ENCODE data around the gene RPS5. TPM values are rescaled to one million over a fixed set of nuclear protein-coding genes. Genes with fewer than 3 reads are reported as not detected.

Gene RPS5
- total RNA-seq, 2 experiments from 2014 or later = 1,111 to 1,173 TPM

DNA sequence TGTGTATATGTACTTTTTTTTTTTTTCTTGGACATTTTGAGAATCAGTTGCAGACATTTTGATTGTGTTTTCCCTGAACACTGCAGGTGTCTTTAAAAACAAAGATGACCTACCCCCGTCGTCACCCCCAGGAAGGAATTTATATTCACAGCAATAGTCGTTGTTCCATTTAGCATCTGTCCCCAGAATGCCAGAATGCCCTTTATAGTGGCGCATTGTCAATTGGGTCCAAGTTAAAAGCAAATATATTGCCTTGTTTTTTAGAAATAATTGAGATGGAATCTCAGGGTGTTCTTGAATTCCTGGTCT lies 6.6 kb downstream of the RPS5 start:
- peaks cover 44% of the 10 kb centered on the region for H3K4me1 Mint-ChIP-seq (ENCODE audit: low read depth)
- POLR2A ChIA-PET = no interaction called here

DNA sequence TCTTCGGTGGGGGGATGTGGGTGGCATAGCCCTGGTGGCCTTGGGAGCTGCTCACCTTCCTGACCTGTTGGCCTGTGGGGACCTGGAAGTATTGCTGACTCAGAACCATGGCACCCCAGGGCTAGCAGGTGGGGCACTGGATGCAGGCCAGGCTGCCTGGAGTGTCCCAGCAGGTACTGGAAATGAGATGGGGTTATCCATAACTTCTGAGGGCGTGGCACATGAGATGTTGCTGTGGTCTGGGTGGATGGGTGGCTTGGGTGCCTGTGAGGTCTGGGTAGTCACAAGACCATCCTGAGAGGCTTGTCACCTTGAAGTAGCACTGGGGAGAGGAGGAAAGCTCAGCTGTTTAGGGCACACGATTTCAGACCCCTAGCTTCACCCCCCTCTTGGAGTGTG lies 7.8 kb downstream of the RPS5 start:
- CTCF ChIA-PET = no interaction called here
- ATAC-seq (peak; percentile 4), DNase-seq (no peak)
- no peaks in the 10 kb centered on the region for H3K27me3 Mint-ChIP-seq (ENCODE audit: low read depth)
- peaks cover 40% of the 10 kb centered on the region for H3K4me1 Mint-ChIP-seq (ENCODE audit: low read depth)
- H3K4me3 Mint-ChIP-seq = no peak overlapping the region
- no peaks in the 10 kb centered on the region for H3K9me3 Mint-ChIP-seq (ENCODE audit: insufficient read depth)
- POLR2A ChIA-PET = interaction anchor here (0.8 kb wide), 1 partner anchor 32 kb away, joined by 3 read pairs; no protein-coding TSS in a partner anchor
- H3K36me3 Mint-ChIP-seq (ENCODE audit: low read depth) = peaks cover 50% of the 10 kb centered on the region
- no peak overlapping the region for H3K27ac Mint-ChIP-seq

More for the DNA sequence above, 6.6 kb downstream of the RPS5 start:
- DNase-seq = no peak
- Mint-ChIP-seq H3K36me3 (ENCODE audit: low read depth) (peaks cover 57% of the 10 kb centered on the region), H3K27ac (no peak overlapping the region), H3K4me3 (no peak overlapping the region), H3K27me3 (ENCODE audit: low read depth) (no peaks in the 10 kb centered on the region), H3K9me3 (ENCODE audit: insufficient read depth) (no peaks in the 10 kb centered on the region)
- no peak for ATAC-seq
- CTCF ChIA-PET = no interaction called here

DNA sequence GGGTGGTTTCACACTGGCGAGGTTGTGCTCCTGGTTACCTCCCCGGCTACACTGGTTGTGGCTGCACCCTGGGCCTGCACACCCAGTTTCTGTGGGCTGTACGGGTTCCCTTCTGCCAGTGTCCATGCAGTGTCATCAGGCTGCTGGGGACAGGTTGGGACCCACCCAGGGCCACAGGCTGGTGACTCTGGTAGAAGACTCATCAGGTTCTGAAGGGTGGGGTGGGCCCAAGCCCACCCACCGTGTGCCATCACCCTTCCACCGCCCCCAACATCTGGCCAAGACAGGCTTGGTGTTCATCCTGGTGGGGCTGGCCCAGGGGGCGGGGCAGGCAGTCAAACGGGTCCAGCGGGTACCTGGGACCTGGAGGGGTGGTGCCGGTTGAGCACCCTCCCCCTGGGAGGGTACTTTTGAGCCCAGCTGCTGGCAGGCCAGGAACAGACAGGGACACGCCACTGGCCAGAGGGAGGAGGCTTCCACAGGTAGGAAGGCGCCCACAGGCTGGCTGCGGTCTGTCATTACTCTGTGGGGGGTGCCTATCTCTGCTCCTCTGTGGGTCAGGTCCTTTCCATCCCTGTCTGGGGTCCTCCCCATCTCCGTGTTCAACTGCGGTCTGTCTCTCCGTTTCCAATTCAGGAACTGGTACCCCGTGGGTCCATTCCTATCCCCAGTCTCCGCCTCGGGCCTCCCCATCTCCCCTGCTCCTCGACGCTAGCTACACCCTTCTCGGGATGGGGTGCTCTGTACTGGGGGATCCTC lies 8.3 kb downstream of the RPS5 start, which contains the start of gene RNF225:
TSS of gene RNF225 (plus strand) at position 437 of the 759 bp plus-strand sequence. CDS start 434 bp downstream, outside the sequence.
- Mint-ChIP-seq H3K4me3 (no peak within 1 kb of the TSS), H3K4me1 (ENCODE audit: low read depth) (peaks cover 42% of the 10 kb centered on the region), H3K27ac (no peak within 1 kb of the TSS), H3K27me3 (ENCODE audit: low read depth) (no peaks in the 10 kb centered on the region), H3K9me3 (ENCODE audit: insufficient read depth) (no peaks in the 10 kb centered on the region), H3K36me3 (ENCODE audit: low read depth) (peaks cover 48% of the 10 kb centered on the region)
- ChIA-PET POLR2A (interaction anchor here (0.8 kb wide), 1 partner anchor 32 kb away, joined by 3 read pairs; no protein-coding TSS in a partner anchor), CTCF (no interaction called here)
- DNase-seq (no peak), ATAC-seq (peak; percentile 12)

DNA sequence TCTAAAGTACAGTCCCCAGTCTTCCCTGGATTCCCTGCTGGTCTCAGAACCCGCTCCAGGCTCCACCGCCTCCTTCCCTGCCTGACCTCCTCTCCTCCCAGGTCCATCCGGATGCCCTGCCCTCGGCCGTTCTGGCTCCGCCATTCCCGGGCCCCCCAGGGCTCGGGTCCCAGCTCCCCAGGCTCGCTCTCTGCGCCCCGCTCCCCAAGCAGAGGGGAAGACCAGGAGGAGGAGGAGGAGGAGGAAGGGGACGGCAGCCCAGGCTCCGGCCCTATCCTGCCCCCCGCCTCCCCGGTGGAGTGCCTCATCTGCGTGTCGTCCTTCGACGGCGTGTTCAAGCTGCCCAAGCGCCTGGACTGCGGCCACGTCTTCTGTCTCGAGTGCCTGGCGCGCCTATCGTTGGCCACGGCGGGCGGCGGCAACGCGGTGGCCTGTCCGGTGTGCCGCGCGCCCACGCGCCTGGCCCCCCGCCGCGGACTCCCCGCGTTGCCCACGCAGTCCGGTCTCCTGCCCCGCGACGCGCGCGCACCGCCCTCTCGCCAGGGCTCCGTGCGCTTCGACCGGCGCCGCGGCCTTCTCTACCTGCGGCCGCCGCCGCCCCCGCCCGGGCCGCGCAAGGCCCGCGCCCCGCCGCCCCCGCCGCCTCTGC lies 9.0 kb downstream of the RPS5 start:
- Mint-ChIP-seq H3K36me3 (ENCODE audit: low read depth) (peaks cover 41% of the 10 kb centered on the region), H3K4me3 (no peak overlapping the region), H3K9me3 (ENCODE audit: insufficient read depth) (no peaks in the 10 kb centered on the region), H3K4me1 (ENCODE audit: low read depth) (peaks cover 42% of the 10 kb centered on the region), H3K27me3 (ENCODE audit: low read depth) (no peaks in the 10 kb centered on the region), H3K27ac (no peak overlapping the region)
- ATAC-seq (no peak), DNase-seq (no peak)
- POLR2A ChIA-PET = no interaction called here
- CTCF ChIA-PET = no interaction called here

DNA sequence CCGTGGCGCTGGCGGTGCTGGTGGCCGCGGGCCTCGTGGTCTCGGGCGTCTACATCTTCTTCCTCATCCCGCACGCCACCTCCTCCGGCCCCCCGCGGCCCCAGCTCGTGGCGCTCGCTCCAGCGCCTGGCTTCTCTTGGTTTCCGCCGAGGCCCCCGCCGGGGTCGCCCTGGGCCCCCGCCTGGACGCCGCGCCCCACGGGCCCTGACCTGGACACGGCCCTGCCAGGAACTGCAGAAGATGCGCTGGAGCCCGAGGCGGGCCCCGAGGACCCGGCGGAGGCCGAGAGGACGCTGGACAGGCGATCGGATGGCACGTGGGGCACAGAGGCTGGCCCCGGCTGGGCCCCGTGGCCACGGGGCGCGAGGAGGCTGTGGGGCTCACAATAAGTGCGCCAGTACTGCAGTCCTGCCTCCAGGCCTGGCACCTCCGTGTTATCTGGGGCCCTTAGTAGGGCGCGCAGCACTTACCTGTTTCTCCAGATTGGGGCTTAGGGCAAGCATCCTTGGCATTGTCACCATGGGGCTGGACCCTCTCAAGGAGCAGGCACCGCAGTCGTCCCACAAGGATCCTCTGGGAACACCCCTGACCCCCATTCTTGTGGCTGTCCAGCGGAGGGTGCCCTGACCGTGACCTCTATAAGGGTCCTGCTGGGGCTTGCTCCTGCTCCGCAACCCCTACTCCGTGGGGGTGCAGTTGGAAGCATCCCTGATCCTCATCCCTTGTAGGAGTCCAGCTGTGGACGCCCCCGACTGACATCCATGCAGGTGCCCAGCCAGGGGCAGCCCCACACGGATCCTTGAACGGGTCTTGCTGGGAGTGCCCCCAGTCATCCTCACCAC lies 9.8 kb downstream of the RPS5 start:
- Mint-ChIP-seq H3K36me3 (ENCODE audit: low read depth) (peaks cover 34% of the 10 kb centered on the region), H3K4me1 (ENCODE audit: low read depth) (peaks cover 38% of the 10 kb centered on the region), H3K27me3 (ENCODE audit: low read depth) (no peaks in the 10 kb centered on the region), H3K4me3 (no peak overlapping the region), H3K27ac (no peak overlapping the region), H3K9me3 (ENCODE audit: insufficient read depth) (no peaks in the 10 kb centered on the region)
- POLR2A ChIA-PET = no interaction called here
- CTCF ChIA-PET = no interaction called here
- DNase-seq (no peak), ATAC-seq (no peak)

DNA sequence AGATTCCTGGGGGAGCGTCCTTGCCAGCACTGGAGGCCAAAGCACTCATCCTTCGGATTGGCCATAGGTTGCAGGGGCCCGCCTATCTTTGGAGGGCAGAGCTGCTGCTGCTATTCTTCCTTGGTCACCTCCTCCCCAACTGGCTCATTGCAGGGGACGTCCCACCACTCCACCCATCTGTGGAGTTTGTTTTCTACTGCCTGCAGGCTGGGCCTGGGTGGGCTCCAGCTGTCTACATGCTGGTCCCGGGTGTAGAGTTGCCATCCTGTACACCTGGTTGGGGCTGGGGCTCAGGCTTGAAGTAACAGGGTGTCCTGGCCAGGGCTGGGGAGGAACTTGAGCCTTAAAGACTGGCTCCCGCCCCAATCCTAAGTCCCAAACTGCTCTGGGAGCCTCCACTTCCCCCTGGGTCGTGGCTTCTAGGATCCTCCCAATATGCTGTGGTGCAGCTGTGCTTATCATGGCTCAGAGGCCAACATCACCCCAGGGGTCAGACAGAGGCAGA lies 10.5 kb downstream of the RPS5 start:
- Mint-ChIP-seq H3K36me3 (ENCODE audit: low read depth) (peaks cover 29% of the 10 kb centered on the region), H3K4me1 (ENCODE audit: low read depth) (peaks cover 36% of the 10 kb centered on the region), H3K27me3 (ENCODE audit: low read depth) (no peaks in the 10 kb centered on the region)

DNA sequence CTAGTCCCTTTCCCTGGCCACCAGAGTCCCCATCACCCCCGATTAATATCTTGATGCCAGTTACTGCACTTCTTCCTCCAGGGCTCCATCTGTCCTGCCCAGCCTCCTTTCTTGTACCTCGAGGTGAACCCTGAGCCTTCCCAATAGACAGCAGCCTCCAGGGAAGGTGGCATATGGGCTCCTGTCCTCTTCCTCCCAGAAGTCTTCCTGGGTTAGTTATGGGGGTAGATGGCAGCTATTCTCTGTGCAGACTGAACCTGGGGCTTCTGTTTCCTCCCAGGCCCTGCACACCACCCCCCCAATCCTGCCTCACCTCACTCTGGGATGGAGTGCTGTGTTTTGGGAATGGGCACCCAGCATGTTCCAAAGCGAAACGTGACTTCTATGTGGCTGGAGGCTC lies 11.0 kb downstream of the RPS5 start:
- H3K9me3 Mint-ChIP-seq (ENCODE audit: insufficient read depth) = no peaks in the 10 kb centered on the region
- H3K4me3 Mint-ChIP-seq = no peak overlapping the region
- ATAC-seq (no peak), DNase-seq (no peak)
- ChIA-PET POLR2A (no interaction called here), CTCF (no interaction called here)
- peaks cover 34% of the 10 kb centered on the region for H3K4me1 Mint-ChIP-seq (ENCODE audit: low read depth)
- H3K27me3 Mint-ChIP-seq (ENCODE audit: low read depth) = no peaks in the 10 kb centered on the region
- peaks cover 24% of the 10 kb centered on the region for H3K36me3 Mint-ChIP-seq (ENCODE audit: low read depth)
- no peak overlapping the region for H3K27ac Mint-ChIP-seq

More for the DNA sequence above, 10.5 kb downstream of the RPS5 start:
- Mint-ChIP-seq H3K27ac (no peak overlapping the region), H3K4me3 (no peak overlapping the region), H3K9me3 (ENCODE audit: insufficient read depth) (no peaks in the 10 kb centered on the region)
- ATAC-seq (no peak), DNase-seq (no peak)
- ChIA-PET POLR2A (no interaction called here), CTCF (no interaction called here)

DNA sequence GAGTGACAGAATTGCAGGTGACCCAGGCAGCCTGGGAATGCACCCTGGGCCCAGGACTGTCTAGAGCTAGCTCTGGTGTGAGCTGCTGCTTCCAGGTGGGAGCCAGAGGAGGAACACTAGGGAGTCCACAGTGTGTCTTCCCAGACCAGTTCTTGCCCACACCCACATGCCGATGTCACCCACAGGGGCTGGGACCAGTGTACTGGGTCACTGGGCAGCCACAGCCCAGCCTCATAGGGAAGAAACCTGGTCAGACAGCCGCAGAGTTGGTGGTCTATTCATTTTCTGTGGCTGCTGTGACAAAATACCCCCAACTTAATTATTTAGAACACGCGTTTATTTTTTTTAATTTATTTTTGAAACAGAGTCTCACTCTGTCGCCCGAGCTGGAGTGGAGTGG lies 11.5 kb downstream of the RPS5 start:
- Mint-ChIP-seq H3K9me3 (ENCODE audit: insufficient read depth) (no peaks in the 10 kb centered on the region), H3K36me3 (ENCODE audit: low read depth) (peaks cover 20% of the 10 kb centered on the region), H3K4me3 (no peak overlapping the region), H3K27me3 (ENCODE audit: low read depth) (no peaks in the 10 kb centered on the region), H3K27ac (no peak overlapping the region), H3K4me1 (ENCODE audit: low read depth) (peaks cover 34% of the 10 kb centered on the region)
- ChIA-PET CTCF (no interaction called here), POLR2A (no interaction called here)
- DNase-seq (no peak), ATAC-seq (no peak)

DNA sequence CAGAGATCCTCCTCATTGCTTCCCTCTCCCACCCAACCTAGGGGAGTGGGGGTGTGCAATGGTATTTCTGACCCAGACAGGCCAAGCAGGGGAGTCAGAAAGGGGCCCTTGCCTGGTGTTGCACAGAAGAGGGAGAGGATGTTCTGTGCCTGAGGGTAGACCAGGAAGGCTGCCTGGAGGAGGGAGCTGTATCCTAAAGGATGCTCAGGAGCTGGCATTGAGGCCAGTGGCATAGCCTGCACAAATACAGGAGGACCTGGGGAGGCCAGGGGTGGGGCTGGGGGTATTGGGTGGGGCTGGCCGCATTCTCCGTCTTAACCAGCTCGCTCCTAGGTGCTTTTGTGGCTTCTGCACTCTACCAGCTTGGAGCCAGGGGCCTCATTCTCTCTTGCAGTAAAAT lies 12.8 kb downstream of the RPS5 start:
- Mint-ChIP-seq H3K27ac (no peak overlapping the region), H3K36me3 (ENCODE audit: low read depth) (peaks cover 6% of the 10 kb centered on the region), H3K9me3 (ENCODE audit: insufficient read depth) (no peaks in the 10 kb centered on the region), H3K27me3 (ENCODE audit: low read depth) (no peaks in the 10 kb centered on the region), H3K4me3 (no peak overlapping the region), H3K4me1 (ENCODE audit: low read depth) (peaks cover 32% of the 10 kb centered on the region)
- no peak for DNase-seq
- ChIA-PET POLR2A (no interaction called here), CTCF (no interaction called here)
- ATAC-seq = no peak

DNA sequence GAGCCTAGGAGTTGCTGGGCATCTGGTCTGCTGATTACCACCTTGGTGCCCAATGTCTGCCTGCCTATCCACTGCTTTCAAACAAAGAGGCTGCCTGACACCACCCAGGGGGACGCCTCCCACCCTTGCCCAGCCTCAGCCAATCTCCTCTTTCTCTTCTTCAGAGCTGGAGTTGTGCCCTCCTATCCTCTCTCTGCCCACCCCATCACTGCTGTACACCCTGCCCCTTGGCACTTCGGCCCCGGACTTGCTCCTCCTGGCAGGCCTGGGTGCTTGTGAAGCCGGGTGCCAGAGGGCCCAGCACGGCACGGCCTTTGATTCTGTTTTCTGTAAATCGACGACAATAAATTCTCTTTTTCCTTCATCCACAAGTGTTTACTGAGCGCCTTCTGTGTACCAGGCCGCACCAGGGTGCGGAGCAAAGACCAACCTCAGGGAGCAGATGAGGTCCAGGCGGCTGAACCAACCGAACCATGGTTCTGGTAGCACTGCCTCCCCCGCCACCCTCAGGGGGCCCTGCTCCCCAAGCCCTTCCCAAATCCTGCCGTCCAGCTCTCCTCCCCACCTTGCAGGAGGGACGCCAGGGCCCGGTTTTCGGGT lies 13.3 kb downstream of the RPS5 start:
- Mint-ChIP-seq H3K27ac (no peak overlapping the region), H3K9me3 (ENCODE audit: insufficient read depth) (no peaks in the 10 kb centered on the region), H3K4me3 (peak overlapping the region; percentile 83), H3K36me3 (ENCODE audit: low read depth) (peaks cover 5% of the 10 kb centered on the region), H3K4me1 (ENCODE audit: low read depth) (peaks cover 28% of the 10 kb centered on the region), H3K27me3 (ENCODE audit: low read depth) (no peaks in the 10 kb centered on the region)
- CTCF ChIA-PET = interaction anchor here (0.7 kb wide), 1 partner anchor 52 kb away, joined by 3 read pairs; no protein-coding TSS in a partner anchor
- no peak for ATAC-seq
- no peak for DNase-seq
- POLR2A ChIA-PET = no interaction called here

DNA sequence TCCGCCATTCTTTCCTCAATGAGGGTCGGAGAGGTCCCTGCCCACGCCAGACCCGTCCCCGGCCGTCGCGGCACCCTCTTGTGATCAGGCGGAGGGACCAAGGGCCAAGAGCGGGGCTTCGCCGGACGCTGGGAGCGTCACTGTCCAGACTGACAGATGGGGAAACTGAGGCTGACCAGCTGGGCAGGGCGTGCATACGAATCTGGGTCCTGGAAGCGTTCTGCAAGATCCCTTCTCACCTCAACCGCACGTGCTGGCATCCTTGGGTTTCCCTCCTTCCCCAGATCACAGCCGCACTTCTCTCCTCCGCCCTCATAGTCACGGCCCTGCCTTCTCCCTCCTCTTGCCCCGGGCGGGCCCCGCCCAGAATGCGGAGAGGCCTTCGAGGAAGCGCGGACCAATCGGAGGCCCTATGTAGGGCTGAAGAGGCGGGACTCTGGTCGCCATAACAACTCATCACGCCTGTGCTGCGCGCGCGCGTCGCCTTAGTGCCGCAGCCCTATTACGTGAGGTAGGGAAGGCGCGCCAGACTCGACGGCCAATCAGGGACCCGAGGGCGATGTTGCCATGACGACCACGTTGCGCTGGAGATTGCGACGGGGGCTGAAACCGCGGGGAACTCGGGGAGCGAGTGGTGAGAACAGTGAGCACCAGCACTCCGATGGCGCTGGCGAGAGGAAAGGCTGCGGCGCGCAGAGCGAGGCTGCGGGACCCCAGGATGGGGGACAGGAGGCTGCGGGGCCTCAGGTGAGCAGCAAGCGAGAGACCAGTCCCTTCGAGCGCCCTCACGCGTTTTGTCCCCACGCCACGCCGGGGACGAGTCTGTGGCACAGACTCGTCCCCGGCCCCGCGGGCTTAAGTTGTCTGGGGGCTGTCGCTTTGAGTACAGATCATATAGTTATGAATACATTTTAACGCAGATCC lies 14.1 kb downstream of the RPS5 start:
- no peaks in the 10 kb centered on the region for H3K9me3 Mint-ChIP-seq (ENCODE audit: insufficient read depth)
- no peaks in the 10 kb centered on the region for H3K36me3 Mint-ChIP-seq (ENCODE audit: low read depth)
- peak; percentile 96 for ATAC-seq
- H3K27ac Mint-ChIP-seq = peak overlapping the region; percentile 90
- no peaks in the 10 kb centered on the region for H3K27me3 Mint-ChIP-seq (ENCODE audit: low read depth)
- CTCF ChIA-PET = interaction anchor here (0.7 kb wide), 1 partner anchor 51 kb away, joined by 3 read pairs; no protein-coding TSS in a partner anchor
- H3K4me3 Mint-ChIP-seq = peak overlapping the region; percentile 83
- peaks cover 28% of the 10 kb centered on the region for H3K4me1 Mint-ChIP-seq (ENCODE audit: low read depth)
- POLR2A ChIA-PET = no interaction called here
- DNase-seq = peak; percentile 100
